ENCODE results near the gene CAP2.

GRCh38 chr6:17470938-17471327 lies 77.5 kb downstream of the CAP2 start:
- no peak for TF ChIP-seq POLR2A (IDR thresholded peaks at IDR 0.05)
- TF ChIP-seq, protein P1, sequence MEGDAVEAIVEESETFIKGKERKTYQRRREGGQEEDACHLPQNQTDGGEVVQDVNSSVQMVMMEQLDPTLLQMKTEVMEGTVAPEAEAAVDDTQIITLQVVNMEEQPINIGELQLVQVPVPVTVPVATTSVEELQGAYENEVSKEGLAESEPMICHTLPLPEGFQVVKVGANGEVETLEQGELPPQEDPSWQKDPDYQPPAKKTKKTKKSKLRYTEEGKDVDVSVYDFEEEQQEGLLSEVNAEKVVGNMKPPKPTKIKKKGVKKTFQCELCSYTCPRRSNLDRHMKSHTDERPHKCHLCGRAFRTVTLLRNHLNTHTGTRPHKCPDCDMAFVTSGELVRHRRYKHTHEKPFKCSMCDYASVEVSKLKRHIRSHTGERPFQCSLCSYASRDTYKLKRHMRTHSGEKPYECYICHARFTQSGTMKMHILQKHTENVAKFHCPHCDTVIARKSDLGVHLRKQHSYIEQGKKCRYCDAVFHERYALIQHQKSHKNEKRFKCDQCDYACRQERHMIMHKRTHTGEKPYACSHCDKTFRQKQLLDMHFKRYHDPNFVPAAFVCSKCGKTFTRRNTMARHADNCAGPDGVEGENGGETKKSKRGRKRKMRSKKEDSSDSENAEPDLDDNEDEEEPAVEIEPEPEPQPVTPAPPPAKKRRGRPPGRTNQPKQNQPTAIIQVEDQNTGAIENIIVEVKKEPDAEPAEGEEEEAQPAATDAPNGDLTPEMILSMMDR (IDR thresholded peaks at IDR 0.05), result peak; percentile 13 to 79 (median 56)
